Endothelial cell of umbilical vein (primary cell): ENCODE data around the gene ARHGEF7.

Source experiments
- CTCF ChIP-seq, 2 donors: IDR thresholded peaks; 1 replicate in 1 of 2; 2 replicates in 1 of 2; pipeline ENCODE4 v1.5.1; 2011; ENCODE audit warnings: low read length in 2 of 2, mild to moderate bottlenecking in 2 of 2, moderate library complexity in 2 of 2, control low read depth in 1 of 2, inconsistent platforms in 1 of 2, low read depth in 1 of 2; ENCODE audit not compliant: insufficient read depth in 1 of 2; ENCODE audit errors: extremely low read depth in 1 of 2
- FOS ChIP-seq: IDR thresholded peaks from 2 replicates; pipeline ENCODE4 v1.6.1; 2011; ENCODE audit warnings: mild to moderate bottlenecking, low read length, moderate library complexity, borderline replicate concordance; ENCODE audit not compliant: insufficient read depth
- MAX ChIP-seq: IDR thresholded peaks from 2 replicates; pipeline ENCODE4 v1.6.1; 2011; ENCODE audit not compliant: insufficient read depth, insufficient read length
- POLR2A ChIP-seq: IDR thresholded peaks from 2 replicates; pipeline ENCODE4 v1.6.1; 2012; ENCODE audit warnings: low read depth, mild to moderate bottlenecking, control low read depth, low read length
- POLR2AphosphoS5 ChIP-seq: IDR thresholded peaks from 2 replicates; pipeline ENCODE4 v1.6.1; 2012; ENCODE audit warnings: low read depth, mild to moderate bottlenecking, control low read depth, low read length, moderate library complexity; ENCODE audit not compliant: insufficient read depth

- TF ChIP-seq CTCF (IDR thresholded peaks at IDR 0.05; ENCODE audit: extremely low read depth in 1 of 2, insufficient read depth in 1 of 2, low read depth in 1 of 2, low read length in 2 of 2) (no peak), MAX (no peak), FOS (no peak), POLR2AphosphoS5 (no peak), POLR2A (no peak)
These were observed 28.9 kb downstream of the ARHGEF7 start for GRCh38 chr13:111143865-111144540.
